ENCODE data around the gene ETV3. TPM values are rescaled to one million over a fixed set of nuclear protein-coding genes. Genes with fewer than 3 reads are reported as not detected.

ETV3 gene
- total RNA-seq, 1 experiment from 2014 or later = 36.3 TPM

GRCh38 chr1:157146244-157146643, 8.0 kb upstream of the ETV3 start:
- peaks cover under 1% of the 10 kb centered on the region; the same call in 1 of the 2 replicates for H3K27me3 ChIP-seq (ENCODE audit: insufficient read depth, low read length)
- no CpG with 5 or more reads among the region's 3 CpGs for WGBS (ENCODE audit: extremely low coverage, insufficient read length, low lambda C conversion rate)

More at GRCh38 chr1:157146244-157146643, 8.0 kb upstream of the ETV3 start:
- Histone ChIP-seq H3K79me1 (ENCODE audit: insufficient read depth, low read depth, low read length, poor library complexity, severe bottlenecking) (no peaks in the 10 kb centered on the region), H3K9me3 (ENCODE audit: control insufficient read depth, low read depth, low read length) (no peaks in the 10 kb centered on the region), H2AK5ac (ENCODE audit: insufficient read length, low read length) (no peak overlapping the region), H3K56ac (ENCODE audit: insufficient read length, low read depth, low read length) (no peak overlapping the region), H4K91ac (ENCODE audit: insufficient read length, low read depth, low read length) (no peak overlapping the region), H2BK5ac (ENCODE audit: insufficient read length, low read length) (no peak overlapping the region), H2BK20ac (ENCODE audit: low read depth, low read length, poor library complexity, severe bottlenecking) (no peak overlapping the region), H3K23ac (ENCODE audit: insufficient read length, low read depth, low read length) (no peak overlapping the region), H4K8ac (replicated peaks; ENCODE audit: insufficient read length, low read depth, low read length) (no peak overlapping the region), H3K18ac (ENCODE audit: insufficient read length, low read depth, low read length) (no peak overlapping the region), H2BK12ac (ENCODE audit: insufficient read length, low read depth, low read length) (no peak overlapping the region), H4K20me1 (ENCODE audit: control insufficient read depth, insufficient read depth, insufficient read length) (no peaks in the 10 kb centered on the region), H2BK120ac (ENCODE audit: low read depth, low read length, poor library complexity, severe bottlenecking) (no peak overlapping the region), H3K4me2 (ENCODE audit: insufficient read depth, insufficient read length, low read length) (no peak overlapping the region), H3K79me2 (ENCODE audit: insufficient read depth, low read length) (no peaks in the 10 kb centered on the region), H4K5ac (ENCODE audit: insufficient read length, low read depth, low read length) (no peak overlapping the region), H3T11ph (ENCODE audit: low read length) (no peak overlapping the region), H3K14ac (ENCODE audit: insufficient read depth, low read length) (no peak overlapping the region), H3K27ac (ENCODE audit: insufficient read length, low read depth, low read length) (no peak overlapping the region), H3K23me2 (ENCODE audit: insufficient read length, low read depth, low read length, poor library complexity, severe bottlenecking) (no peaks in the 10 kb centered on the region), H3K4ac (ENCODE audit: low read depth, low read length) (no peak overlapping the region), H3K9ac (ENCODE audit: extremely low read depth, insufficient read length, low read length) (no peak overlapping the region), H3K4me1 (ENCODE audit: insufficient read depth, low read length) (no peaks in the 10 kb centered on the region), H2AFZ (ENCODE audit: low read length) (no peak overlapping the region), H2BK15ac (ENCODE audit: low read depth, low read length) (no peak overlapping the region)
- no peaks in the 10 kb centered on the region for H3K36me3 Mint-ChIP-seq (ENCODE audit: insufficient read depth in 1 of 3, low read depth in 3 of 3)
- H3K9me3 Mint-ChIP-seq = no peaks in the 10 kb centered on the region
- no peaks in the 10 kb centered on the region; the same call in 1 of the 2 replicates for H3K27me3 Mint-ChIP-seq (ENCODE audit: low read depth)
- no peak for DNase-seq
- no peak overlapping the region for H3K27ac Mint-ChIP-seq
- H3K4me3 Mint-ChIP-seq = no peak overlapping the region
- H3K4me1 Mint-ChIP-seq = peaks cover 13 to 22% of the 10 kb centered on the region in 2 experiments
- TF ChIP-seq CTCF (conservative IDR thresholded peaks at IDR 0.05) = no peak
